Stomach (tissue), 9 donors: ENCODE results near the gene CMKLR1. TPM values are rescaled to one million over a fixed set of nuclear protein-coding genes. Genes with fewer than 3 reads are reported as not detected.

Source experiments
- DNase-seq, 2 donors: peaks; one replicate each; pipeline versions ENCODE4 v3.0.0 to v3.0.0-alpha.2; 2013 to 2019
- H3K27ac ChIP-seq, 5 donors: fragments of 200-600 bp in 4 of 5; sonication (generic) in 4 of 5; one replicate each; pipeline ENCODE4 v1.5.1; 2013 to 2019; ENCODE audit warnings: mild to moderate bottlenecking in 1 of 5, moderate library complexity in 1 of 5
- H3K27me3 ChIP-seq, 3 donors: fragments of 200-600 bp; sonication (generic); one replicate each; pipeline ENCODE4 v1.5.1; 2017 to 2019; ENCODE audit warnings: mixed run types in 1 of 3
- H3K36me3 ChIP-seq, 4 donors: fragments of 200-600 bp; sonication (generic); 1 replicate in 3 of 4; 2 replicates in 1 of 4; pipeline ENCODE4 v1.5.1; 2016 to 2019
- H3K4me1 ChIP-seq, 4 donors: fragments of 200-600 bp; sonication (generic); one replicate each; pipeline ENCODE4 v1.5.1; 2016 to 2019
- H3K4me3 ChIP-seq, 4 donors: fragments of 200-600 bp; sonication (generic) in 3 of 4; one replicate each; pipeline ENCODE4 v1.5.1; 2016 to 2019; ENCODE audit warnings: mild to moderate bottlenecking in 1 of 4
- H3K9me3 ChIP-seq, 4 donors: fragments of 200-600 bp; sonication (generic); one replicate each; pipeline ENCODE4 v1.5.1; 2016 to 2019
- EP300 ChIP-seq: sonication (generic); formaldehyde crosslinking; IDR thresholded peaks from one replicate; pipeline ENCODE4 v1.6.1; 2017; ENCODE audit warnings: antibody characterized with exemption
- POLR2A ChIP-seq, 4 donors: fragments of 450-650 bp; IDR thresholded peaks; one replicate each; pipeline ENCODE4 v1.6.1; 2016; ENCODE audit warnings: antibody characterized with exemption in 4 of 4, control low read depth in 2 of 4, mild to moderate bottlenecking in 1 of 4, moderate library complexity in 1 of 4
- POLR2AphosphoS5 ChIP-seq, 3 donors: sonication (generic); formaldehyde crosslinking; IDR thresholded peaks; one replicate each; pipeline ENCODE4 v1.6.1; 2016; ENCODE audit warnings: antibody characterized with exemption in 3 of 3
- WGBS, 5 donors: extraction: QIAGEN DNeasy Blood & Tissue Kit in 3 of 5; methylation state at CpG; one replicate each; pipeline versions ENCODE4 v1.1.5 to v1.1.7; 2013 to 2018; 5-methylcytosine and 5-hydroxymethylcytosine counted together
- intact Hi-C: fragments of 100-400 bp; cut with DNase I; formaldehyde crosslinking; loops from one replicate; pipeline ENCODE4 v1.15.1; 2023; ENCODE audit warnings: low total_unique reads
- polyA plus RNA-seq, 3 donors: library from polyadenylated mRNA; stranded (reverse); fragments of 200-250 nt; gene quantifications; one replicate each; pipeline ENCODE4 v1.2.3, GENCODE V29; 2013
- total RNA-seq, 5 donors: library from RNA; depleted of rRNA; stranded (reverse); fragments of >200 nt; gene quantifications; one replicate each; pipeline versions ENCODE4 v1.1.0 to v1.2.3, GENCODE V29; 2014 to 2016
- TF ChIP-seq, protein P1 (sequence below), 7 experiments: fragments of 450-650 bp in 4 of 7; fragments of 200-600 bp in 3 of 7; sonication (generic) in 3 of 7; IDR thresholded peaks; one replicate each; pipeline ENCODE4 v1.5.1; 2016 to 2019; ENCODE audit warnings: antibody characterized with exemption in 7 of 7, control low read depth in 2 of 7, mild to moderate bottlenecking in 1 of 7
- donor health status: healthy with polysubstance abuse.
- donor health status: Bipolar disorder and iron deficiency.
- donor health status: healthy.

Gene CMKLR1
- total and polyA plus RNA-seq, 8 donors: 0.45 to 46.1 (median 2.3) TPM

DNA sequence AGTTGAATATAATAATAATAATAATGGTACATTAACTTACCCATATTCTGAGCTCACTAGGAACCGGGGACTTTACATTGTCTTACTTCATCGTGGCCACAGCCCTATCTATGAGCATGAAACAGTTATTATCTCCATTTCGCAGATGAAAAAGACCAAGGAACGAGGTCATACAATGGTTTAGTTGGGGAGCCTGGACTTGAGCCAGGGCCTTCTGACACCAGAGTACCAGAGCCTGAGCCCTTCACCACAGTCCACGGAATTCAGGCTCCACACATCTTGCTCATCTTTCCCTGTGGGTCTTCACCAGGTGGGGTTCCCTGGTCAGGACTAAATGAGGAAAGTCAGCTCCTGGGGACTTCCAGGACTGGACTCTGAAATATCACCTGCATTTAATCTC lies 31.3 kb upstream of the CMKLR1 start:
- Histone ChIP-seq H3K4me3 (no peak overlapping the region), H3K36me3 (no peaks in the 10 kb centered on the region), H3K9me3 (peaks cover 0 to 24% (median 13%) of the 10 kb centered on the region in 4 donors), H3K27ac (no peak overlapping the region), H3K27me3 (no peaks in the 10 kb centered on the region), H3K4me1 (peaks cover 0 to 13% (median 3%) of the 10 kb centered on the region in 4 donors)
- TF ChIP-seq POLR2A (IDR thresholded peaks at IDR 0.05) (no peak), POLR2AphosphoS5 (IDR thresholded peaks at IDR 0.05) (no peak), EP300 (no peak)
- TF ChIP-seq, protein P1, sequence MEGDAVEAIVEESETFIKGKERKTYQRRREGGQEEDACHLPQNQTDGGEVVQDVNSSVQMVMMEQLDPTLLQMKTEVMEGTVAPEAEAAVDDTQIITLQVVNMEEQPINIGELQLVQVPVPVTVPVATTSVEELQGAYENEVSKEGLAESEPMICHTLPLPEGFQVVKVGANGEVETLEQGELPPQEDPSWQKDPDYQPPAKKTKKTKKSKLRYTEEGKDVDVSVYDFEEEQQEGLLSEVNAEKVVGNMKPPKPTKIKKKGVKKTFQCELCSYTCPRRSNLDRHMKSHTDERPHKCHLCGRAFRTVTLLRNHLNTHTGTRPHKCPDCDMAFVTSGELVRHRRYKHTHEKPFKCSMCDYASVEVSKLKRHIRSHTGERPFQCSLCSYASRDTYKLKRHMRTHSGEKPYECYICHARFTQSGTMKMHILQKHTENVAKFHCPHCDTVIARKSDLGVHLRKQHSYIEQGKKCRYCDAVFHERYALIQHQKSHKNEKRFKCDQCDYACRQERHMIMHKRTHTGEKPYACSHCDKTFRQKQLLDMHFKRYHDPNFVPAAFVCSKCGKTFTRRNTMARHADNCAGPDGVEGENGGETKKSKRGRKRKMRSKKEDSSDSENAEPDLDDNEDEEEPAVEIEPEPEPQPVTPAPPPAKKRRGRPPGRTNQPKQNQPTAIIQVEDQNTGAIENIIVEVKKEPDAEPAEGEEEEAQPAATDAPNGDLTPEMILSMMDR (IDR thresholded peaks at IDR 0.05): no peak
- WGBS, 5 donors: 65 to 82% (median 73%) methylated on average over 5 of the region's 5 CpGs
- intact Hi-C loops: no loop called here
- DNase-seq: no peak

DNA sequence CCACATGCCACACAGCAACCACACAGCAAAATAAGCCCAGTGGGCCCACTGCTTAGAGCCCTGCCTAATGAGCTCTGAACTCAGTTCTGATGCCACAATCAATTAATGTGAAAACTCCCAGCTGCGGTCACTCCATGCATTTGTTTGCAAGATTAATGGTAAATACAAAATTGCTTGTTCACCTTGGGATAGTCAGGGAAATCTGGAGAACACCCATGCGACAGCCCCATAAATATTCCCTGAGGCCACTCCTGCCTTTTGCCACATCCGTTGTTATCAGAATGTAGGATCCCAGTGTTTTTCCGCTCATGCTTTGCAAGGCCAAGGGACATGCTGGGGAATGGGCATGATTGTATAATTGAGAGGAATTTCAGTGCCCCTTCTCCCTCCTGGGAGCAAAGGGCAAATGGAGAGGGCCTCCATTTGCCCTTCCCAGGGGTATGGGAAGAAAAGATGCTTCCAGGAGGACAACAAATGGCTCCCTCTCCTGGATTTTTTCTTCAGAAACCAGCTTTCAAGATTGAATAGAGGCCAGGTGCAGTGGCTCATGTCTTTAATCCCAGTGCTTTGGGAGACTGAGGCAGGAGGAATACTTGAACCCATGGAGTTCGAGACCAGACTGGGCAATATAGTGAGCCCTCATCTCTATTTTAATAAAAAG lies 30.8 kb upstream of the CMKLR1 start:
- TF ChIP-seq, protein P1 (IDR thresholded peaks at IDR 0.05): no peak
- no peak for TF ChIP-seq POLR2A (IDR thresholded peaks at IDR 0.05)
- no peak for TF ChIP-seq EP300
- no peak for TF ChIP-seq POLR2AphosphoS5 (IDR thresholded peaks at IDR 0.05)
- Histone ChIP-seq H3K36me3 (no peaks in the 10 kb centered on the region), H3K27me3 (no peaks in the 10 kb centered on the region), H3K4me1 (peaks cover 0 to 13% (median 3%) of the 10 kb centered on the region in 4 donors), H3K4me3 (no peak overlapping the region), H3K27ac (no peak overlapping the region), H3K9me3 (peaks cover 0 to 19% (median 13%) of the 10 kb centered on the region in 4 donors)
- intact Hi-C loops: no loop called here
- no peak for DNase-seq
- WGBS, 5 donors: 74 to 90% (median 89%) methylated on average over 5 of the region's 5 CpGs

DNA sequence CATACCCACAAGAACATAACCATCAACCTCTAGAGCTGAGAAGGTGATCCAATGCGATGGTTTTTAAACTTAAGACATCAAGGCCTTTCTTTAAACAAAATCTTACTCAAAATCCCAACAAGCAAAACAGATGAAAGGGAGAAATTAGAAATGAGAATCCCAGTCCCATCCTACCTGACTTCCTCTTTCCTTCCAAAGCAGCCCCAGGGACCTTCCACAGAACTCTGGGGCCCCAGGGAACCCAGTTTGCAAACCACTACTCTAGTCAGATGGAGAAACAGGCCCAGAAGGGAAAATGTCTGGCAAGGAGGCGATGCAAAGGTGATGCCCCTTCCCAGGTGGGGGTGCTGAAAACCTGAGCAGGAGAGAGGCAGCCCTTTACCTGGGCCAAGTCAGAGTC lies 29.0 kb upstream of the CMKLR1 start:
- Histone ChIP-seq H3K4me1 (peaks cover 0 to 13% (median 3%) of the 10 kb centered on the region in 4 donors), H3K27ac (no peak overlapping the region), H3K4me3 (no peak overlapping the region), H3K36me3 (no peaks in the 10 kb centered on the region), H3K9me3 (peaks cover 0 to 2% (median 0%) of the 10 kb centered on the region in 4 donors), H3K27me3 (no peaks in the 10 kb centered on the region)
- no peak for DNase-seq
- TF ChIP-seq POLR2AphosphoS5 (IDR thresholded peaks at IDR 0.05) (no peak), POLR2A (IDR thresholded peaks at IDR 0.05) (no peak), EP300 (no peak)
- TF ChIP-seq, protein P1 (IDR thresholded peaks at IDR 0.05): no peak
- intact Hi-C loops: no loop called here
- whole genome bisulfite sequencing, 5 donors: 70 to 94% (median 87%) methylated on average over 2 of the region's 2 CpGs

DNA sequence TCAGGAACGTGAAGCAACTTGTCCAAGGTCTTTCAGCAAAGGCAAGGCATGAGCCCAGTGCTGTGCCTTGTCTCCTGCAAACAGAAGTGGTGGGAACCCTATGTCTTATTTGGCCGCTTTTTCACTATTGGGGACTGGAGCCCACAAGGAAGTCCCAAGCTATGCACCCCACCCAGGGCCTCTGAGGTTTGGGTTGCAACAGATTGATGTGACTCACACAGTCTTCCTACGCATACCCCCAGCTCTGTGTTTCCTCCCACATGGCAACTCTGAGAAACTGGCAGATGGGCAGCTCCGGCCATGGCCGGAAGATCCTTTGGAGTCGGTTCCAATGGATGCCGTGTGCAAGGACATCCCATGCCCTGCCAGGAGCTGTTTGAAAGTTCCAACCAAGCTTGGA lies 28.3 kb upstream of the CMKLR1 start:
- Histone ChIP-seq H3K27me3 (no peaks in the 10 kb centered on the region), H3K27ac (no peak overlapping the region), H3K4me1 (peaks cover 0 to 13% (median 3%) of the 10 kb centered on the region in 4 donors), H3K4me3 (no peak overlapping the region), H3K36me3 (no peaks in the 10 kb centered on the region), H3K9me3 (no peaks in the 10 kb centered on the region)
- WGBS, 5 donors: 66 to 87% (median 82%) methylated on average over 7 of the region's 7 CpGs
- DNase-seq: no peak
- intact Hi-C loops: no loop called here
- TF ChIP-seq POLR2A (IDR thresholded peaks at IDR 0.05) (no peak), POLR2AphosphoS5 (IDR thresholded peaks at IDR 0.05) (no peak), EP300 (no peak)
- TF ChIP-seq, protein P1 (IDR thresholded peaks at IDR 0.05): no peak
